Measurements from ENCODE around the gene LIPE. TPM values are rescaled to one million over a fixed set of nuclear protein-coding genes. Genes with fewer than 3 reads are reported as not detected.

LIPE gene
- total and polyA plus RNA-seq, 12 donors: 11.2 to 230 (median 43.3) TPM

DNA sequence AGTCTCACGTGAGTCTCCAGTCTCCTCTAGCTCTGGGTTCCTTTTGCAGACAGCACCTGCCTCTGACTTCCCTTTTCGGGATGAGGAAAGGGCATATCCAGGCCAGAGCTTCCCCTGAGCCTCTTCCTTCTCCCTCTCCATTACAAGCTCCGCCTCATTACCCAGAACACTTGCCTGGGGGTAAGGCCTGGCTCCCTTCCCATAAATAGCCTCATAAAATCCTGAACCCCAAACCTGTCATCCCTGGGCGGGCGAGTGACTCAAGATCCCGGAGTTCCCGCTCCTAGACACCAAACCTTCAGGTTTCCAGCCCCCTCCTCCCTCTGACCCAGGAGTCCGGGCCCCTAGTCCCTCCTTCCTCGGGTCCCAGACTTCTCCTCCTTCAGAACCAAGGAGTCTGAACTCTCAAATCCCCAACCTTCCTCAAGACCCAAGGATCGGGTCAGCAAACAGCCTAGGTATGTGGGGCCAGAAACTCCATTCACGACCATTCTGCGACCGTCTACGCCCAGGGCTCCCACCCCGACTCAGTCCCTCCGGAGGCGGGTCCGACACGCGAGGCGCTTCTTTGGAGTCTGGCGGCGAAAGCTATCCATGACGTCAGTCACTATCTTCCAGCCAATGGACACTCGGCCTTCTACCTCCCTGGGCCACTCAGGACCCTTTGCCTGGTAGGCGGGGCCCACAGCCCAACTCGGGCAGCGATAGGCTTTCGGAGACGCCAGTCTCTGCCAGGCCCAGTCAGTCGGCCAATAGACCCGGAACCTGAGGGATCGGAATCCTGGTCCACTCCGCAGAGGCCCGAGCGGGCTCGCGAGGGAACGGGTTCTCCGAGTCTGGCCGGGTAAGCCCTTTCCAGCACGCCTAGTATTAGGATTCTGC lies 30.6 kb downstream of the LIPE start:
- Histone ChIP-seq H3K27me3 (no peaks in the 10 kb centered on the region), H3K9me3 (replicated peaks in 1 of 3) (no peaks in the 10 kb centered on the region), H3K36me3 (replicated peaks in 1 of 2) (no peaks in the 10 kb centered on the region), H3K4me1 (replicated peaks in 1 of 2) (peaks cover 6 to 24% of the 10 kb centered on the region in 2 donors), H3K27ac (peak overlapping the region in 4 of 5 donors; percentile 50 to 90 (median 65)), H3K4me3 (peak overlapping the region in 2 of 4 donors; percentile 24 to 62)
- peak; percentile 24 to 81 for TF ChIP-seq POLR2A (IDR thresholded peaks at IDR 0.05)
- TF ChIP-seq, protein P1, sequence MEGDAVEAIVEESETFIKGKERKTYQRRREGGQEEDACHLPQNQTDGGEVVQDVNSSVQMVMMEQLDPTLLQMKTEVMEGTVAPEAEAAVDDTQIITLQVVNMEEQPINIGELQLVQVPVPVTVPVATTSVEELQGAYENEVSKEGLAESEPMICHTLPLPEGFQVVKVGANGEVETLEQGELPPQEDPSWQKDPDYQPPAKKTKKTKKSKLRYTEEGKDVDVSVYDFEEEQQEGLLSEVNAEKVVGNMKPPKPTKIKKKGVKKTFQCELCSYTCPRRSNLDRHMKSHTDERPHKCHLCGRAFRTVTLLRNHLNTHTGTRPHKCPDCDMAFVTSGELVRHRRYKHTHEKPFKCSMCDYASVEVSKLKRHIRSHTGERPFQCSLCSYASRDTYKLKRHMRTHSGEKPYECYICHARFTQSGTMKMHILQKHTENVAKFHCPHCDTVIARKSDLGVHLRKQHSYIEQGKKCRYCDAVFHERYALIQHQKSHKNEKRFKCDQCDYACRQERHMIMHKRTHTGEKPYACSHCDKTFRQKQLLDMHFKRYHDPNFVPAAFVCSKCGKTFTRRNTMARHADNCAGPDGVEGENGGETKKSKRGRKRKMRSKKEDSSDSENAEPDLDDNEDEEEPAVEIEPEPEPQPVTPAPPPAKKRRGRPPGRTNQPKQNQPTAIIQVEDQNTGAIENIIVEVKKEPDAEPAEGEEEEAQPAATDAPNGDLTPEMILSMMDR (IDR thresholded peaks at IDR 0.05): peak in 1 of 6 experiments; percentile 5
- intact Hi-C loops (cut with DNase I): no loop called here
- DNase-seq: peak; percentile 98 to 100 (median 99)
- 5 to 21% (median 9%) methylated on average over 13 to 42 of the region's 42 CpGs for WGBS, 4 donors

DNA sequence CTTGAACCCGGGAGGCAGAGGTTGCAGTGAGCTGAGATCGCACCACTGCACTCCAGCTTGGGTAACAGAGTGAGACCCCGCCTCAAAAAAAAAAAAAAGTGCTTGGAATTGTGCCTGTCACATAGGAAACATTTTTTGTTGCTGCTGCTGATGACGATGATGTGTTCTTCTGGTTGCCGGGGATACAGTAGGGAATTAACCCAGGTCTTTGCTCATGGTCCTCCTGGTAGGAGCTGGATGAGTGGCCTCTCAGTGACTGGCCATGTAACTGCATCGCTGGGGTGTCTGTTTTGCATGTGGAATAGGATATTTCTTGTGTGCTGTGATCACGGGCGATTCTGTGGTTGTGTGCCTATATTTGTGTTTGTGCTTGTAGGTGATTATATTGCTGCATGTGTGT lies 32.4 kb downstream of the LIPE start:
- no peak overlapping the region for H3K4me3 ChIP-seq
- no peaks in the 10 kb centered on the region for H3K9me3 ChIP-seq (replicated peaks in 1 of 3)
- peaks cover 6 to 17% of the 10 kb centered on the region in 2 donors for H3K4me1 ChIP-seq (replicated peaks in 1 of 2)
- TF ChIP-seq, protein P1 (IDR thresholded peaks at IDR 0.05): no peak
- TF ChIP-seq POLR2A (IDR thresholded peaks at IDR 0.05): no peak
- intact Hi-C loops (cut with DNase I): no loop called here
- H3K36me3 ChIP-seq (replicated peaks in 1 of 2): no peaks in the 10 kb centered on the region
- no peak overlapping the region for H3K27ac ChIP-seq
- DNase-seq: no peak
- H3K27me3 ChIP-seq: peaks cover 4% of the 10 kb centered on the region
- 82 to 87% (median 85%) methylated on average over 8 of the region's 8 CpGs for WGBS, 4 donors

DNA sequence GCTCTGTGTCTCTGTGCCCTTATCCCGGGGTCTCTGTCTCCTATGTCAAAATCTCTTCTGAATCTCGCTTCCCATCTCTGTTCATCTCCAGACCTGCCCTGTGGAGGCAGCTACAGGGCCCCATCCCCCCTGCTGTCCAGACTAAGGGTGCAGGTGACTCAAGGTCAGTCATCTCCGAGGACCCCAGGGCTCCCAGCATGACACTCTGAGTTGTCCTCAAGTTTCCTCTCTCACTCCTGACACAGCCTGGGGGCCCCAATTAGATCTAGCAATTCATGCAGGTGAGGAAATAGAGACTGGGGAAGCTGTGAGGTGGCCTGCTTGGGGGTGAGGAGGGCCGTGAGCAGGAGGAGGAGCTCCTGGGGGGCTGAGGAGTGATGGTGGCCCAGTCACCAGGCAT lies 35.0 kb downstream of the LIPE start:
- peaks cover 4 to 10% of the 10 kb centered on the region in 2 donors for H3K4me1 ChIP-seq (replicated peaks in 1 of 2)
- H3K27ac ChIP-seq: no peak overlapping the region
- H3K4me3 ChIP-seq: no peak overlapping the region
- 62 to 78% (median 65%) methylated on average over 4 of the region's 4 CpGs for WGBS, 4 donors
- intact Hi-C loops (cut with DNase I): no loop called here
- peaks cover 9% of the 10 kb centered on the region for H3K27me3 ChIP-seq
- no peaks in the 10 kb centered on the region for H3K36me3 ChIP-seq (replicated peaks in 1 of 2)
- no peak for TF ChIP-seq POLR2A (IDR thresholded peaks at IDR 0.05)
- TF ChIP-seq, protein P1 (IDR thresholded peaks at IDR 0.05): no peak
- H3K9me3 ChIP-seq (replicated peaks in 1 of 3): no peaks in the 10 kb centered on the region
- DNase-seq: no peak

DNA sequence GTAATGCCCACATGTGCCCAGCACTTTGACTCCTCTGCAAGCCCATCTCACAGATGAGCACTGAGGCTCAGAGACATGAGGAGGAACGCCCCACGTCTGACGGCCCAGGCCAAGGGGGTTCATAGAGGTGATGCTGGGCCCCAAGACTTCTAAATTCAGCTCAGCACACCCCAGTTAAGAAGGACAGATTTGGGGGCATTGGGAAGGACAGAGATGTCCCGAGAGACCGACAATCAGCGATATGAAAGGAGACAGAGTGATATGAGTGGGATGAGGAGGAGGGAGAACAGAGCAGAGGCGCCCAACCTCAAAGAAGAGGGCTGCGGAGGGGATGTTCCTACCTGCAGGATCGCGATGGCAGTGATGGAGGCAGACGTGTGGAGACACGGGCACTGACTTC lies 37.3 kb downstream of the LIPE start, which contains the start of gene CNFN:
Gene CNFN, minus strand, starts transcription at position 399 of the 400 bp plus-strand sequence. CDS start 1,260 bp downstream, outside the sequence.
- DNase-seq: no peak
- Histone ChIP-seq H3K4me3 (no peak within 1 kb of the TSS), H3K36me3 (replicated peaks in 1 of 2) (no peaks in the 10 kb centered on the region), H3K4me1 (replicated peaks in 1 of 2) (peaks cover 4 to 5% of the 10 kb centered on the region in 2 donors), H3K27me3 (peaks cover 9% of the 10 kb centered on the region), H3K9me3 (replicated peaks in 1 of 3) (no peaks in the 10 kb centered on the region), H3K27ac (no peak within 1 kb of the TSS)
- intact Hi-C loops (cut with DNase I): no loop called here
- WGBS, 4 donors: 48 to 68% (median 51%) methylated on average over 12 of the region's 12 CpGs
- TF ChIP-seq POLR2A (IDR thresholded peaks at IDR 0.05): no peak
- TF ChIP-seq, protein P1 (IDR thresholded peaks at IDR 0.05): no peak

Data from adrenal gland (tissue), 12 donors.